Thyroid gland (tissue), 4 donors: Measurements from ENCODE around the gene RAB31.

Source experiments
- CTCF ChIP-seq, 6 experiments: fragments of 200-600 bp in 3 of 6; fragments of 450-650 bp in 3 of 6; sonication (generic) in 3 of 6; IDR thresholded peaks; one replicate each; pipeline ENCODE4 v1.5.1; 2016 to 2019; ENCODE audit warnings: antibody characterized with exemption in 6 of 6, mild to moderate bottlenecking in 2 of 6, inconsistent platforms in 1 of 6, moderate library complexity in 1 of 6
- POLR2A ChIP-seq, 2 donors: fragments of 450-650 bp; IDR thresholded peaks; one replicate each; pipeline ENCODE4 v1.6.1; 2017; ENCODE audit warnings: antibody characterized with exemption in 2 of 2, mild to moderate bottlenecking in 2 of 2, moderate library complexity in 1 of 2

- no peak for TF ChIP-seq CTCF (IDR thresholded peaks at IDR 0.05)
- no peak for TF ChIP-seq POLR2A (IDR thresholded peaks at IDR 0.05)
Observed at GRCh38 chr18:9851511-9851910, 143.4 kb downstream of the RAB31 start.
